ENCODE results near the gene NSMCE3.

Gene NSMCE3

GRCh38 chr15:29260896-29261295 is 8.7 kb downstream of the NSMCE3 start:
- H3K27ac ChIP-seq, result no peak overlapping the region
- H3K36me3 ChIP-seq, result no peaks in the 10 kb centered on the region
- no peak overlapping the region for H3K4me3 ChIP-seq
- peaks cover 0 to 2% (median 0%) of the 10 kb centered on the region in 11 experiments; a peak in 1 of 22 replicates for H4K20me1 ChIP-seq
- no peaks in the 10 kb centered on the region for H3K27me3 ChIP-seq
- no peaks in the 10 kb centered on the region for H3K4me1 ChIP-seq
- H3K9me3 ChIP-seq (replicated peaks in 1 of 11), result no peaks in the 10 kb centered on the region
- TF ChIP-seq Cebpa-rat (IDR thresholded peaks at IDR 0.05), result peak in 7 of 11 experiments; percentile 11 to 84 (median 44); a peak in 8 of 22 replicates
- no peak overlapping the region for H3K4me2 ChIP-seq
- no peak overlapping the region for H3K9ac ChIP-seq

- H4K20me1 ChIP-seq, result no peaks in the 10 kb centered on the region
- no peaks in the 10 kb centered on the region for H3K27me3 ChIP-seq
- TF ChIP-seq Cebpa-rat (IDR thresholded peaks at IDR 0.05), result no peak
- H3K4me3 ChIP-seq, result no peak overlapping the region
- no peak overlapping the region for H3K9ac ChIP-seq
- no peak overlapping the region for H3K4me2 ChIP-seq
- no peaks in the 10 kb centered on the region for H3K4me1 ChIP-seq
- H3K9me3 ChIP-seq (replicated peaks in 1 of 11), result no peaks in the 10 kb centered on the region
- no peak overlapping the region for H3K27ac ChIP-seq
- H3K36me3 ChIP-seq, result no peaks in the 10 kb centered on the region
Measured at GRCh38 chr15:29259233-29259632, 10.4 kb downstream of the NSMCE3 start.

GRCh38 chr15:29252234-29252633 is 17.4 kb downstream of the NSMCE3 start:
- Histone ChIP-seq H3K4me3 (no peak overlapping the region), H3K9me3 (replicated peaks in 1 of 11) (peaks cover 0 to 11% (median 6%) of the 10 kb centered on the region in 11 experiments; a peak in 10 of 22 replicates), H3K27ac (no peak overlapping the region), H3K4me1 (no peaks in the 10 kb centered on the region), H4K20me1 (no peaks in the 10 kb centered on the region), H3K27me3 (no peaks in the 10 kb centered on the region), H3K9ac (no peak overlapping the region), H3K4me2 (no peak overlapping the region), H3K36me3 (no peaks in the 10 kb centered on the region)
- no peak for TF ChIP-seq Cebpa-rat (IDR thresholded peaks at IDR 0.05)

- TF ChIP-seq Cebpa-rat (IDR thresholded peaks at IDR 0.05), result no peak
- H3K4me1 ChIP-seq, result no peaks in the 10 kb centered on the region
- no peak overlapping the region for H3K9ac ChIP-seq
- H3K27me3 ChIP-seq, result no peaks in the 10 kb centered on the region
- no peaks in the 10 kb centered on the region for H3K36me3 ChIP-seq
- H3K4me2 ChIP-seq, result no peak overlapping the region
- H3K27ac ChIP-seq, result no peak overlapping the region
- H3K9me3 ChIP-seq (replicated peaks in 1 of 11), result peaks cover 0 to 9% (median 6%) of the 10 kb centered on the region in 11 experiments; a peak in 10 of 22 replicates
- no peak overlapping the region for H3K4me3 ChIP-seq
- H4K20me1 ChIP-seq, result no peaks in the 10 kb centered on the region; a peak in 1 of 22 replicates
Measured at GRCh38 chr15:29244544-29244943, 25.1 kb downstream of the NSMCE3 start.

GRCh38 chr15:29244123-29244522 is 25.5 kb downstream of the NSMCE3 start:
- Histone ChIP-seq H3K4me2 (no peak overlapping the region), H3K9ac (no peak overlapping the region), H4K20me1 (no peaks in the 10 kb centered on the region; a peak in 1 of 22 replicates), H3K9me3 (replicated peaks in 1 of 11) (peaks cover 0 to 7% (median 5%) of the 10 kb centered on the region in 11 experiments; a peak in 10 of 22 replicates), H3K4me1 (no peaks in the 10 kb centered on the region), H3K27ac (no peak overlapping the region), H3K36me3 (no peaks in the 10 kb centered on the region), H3K27me3 (no peaks in the 10 kb centered on the region), H3K4me3 (no peak overlapping the region)
- TF ChIP-seq Cebpa-rat (IDR thresholded peaks at IDR 0.05), result no peak

- H3K9me3 ChIP-seq (replicated peaks in 1 of 11), result no peaks in the 10 kb centered on the region
- H3K4me2 ChIP-seq, result no peak overlapping the region
- H3K27ac ChIP-seq, result no peak overlapping the region
- H3K4me3 ChIP-seq, result no peak overlapping the region
- no peak for TF ChIP-seq Cebpa-rat (IDR thresholded peaks at IDR 0.05)
- H3K4me1 ChIP-seq, result no peaks in the 10 kb centered on the region
- no peak overlapping the region for H3K9ac ChIP-seq
- H4K20me1 ChIP-seq, result no peaks in the 10 kb centered on the region; a peak in 1 of 22 replicates
- no peaks in the 10 kb centered on the region for H3K27me3 ChIP-seq
- no peaks in the 10 kb centered on the region for H3K36me3 ChIP-seq
Measured at GRCh38 chr15:29242456-29243242, 27.0 kb downstream of the NSMCE3 start.

- Histone ChIP-seq H3K36me3 (no peaks in the 10 kb centered on the region), H4K20me1 (no peaks in the 10 kb centered on the region; a peak in 1 of 22 replicates), H3K4me3 (no peak overlapping the region), H3K27ac (no peak overlapping the region), H3K9me3 (replicated peaks in 1 of 11) (no peaks in the 10 kb centered on the region), H3K27me3 (no peaks in the 10 kb centered on the region), H3K9ac (no peak overlapping the region), H3K4me2 (no peak overlapping the region), H3K4me1 (no peaks in the 10 kb centered on the region)
- no peak for TF ChIP-seq Cebpa-rat (IDR thresholded peaks at IDR 0.05)
Measured at GRCh38 chr15:29241207-29241606, 28.4 kb downstream of the NSMCE3 start.

- Histone ChIP-seq H4K20me1 (no peaks in the 10 kb centered on the region; a peak in 1 of 22 replicates), H3K4me1 (no peaks in the 10 kb centered on the region), H3K9me3 (replicated peaks in 1 of 11) (peaks cover 12 to 15% (median 14%) of the 10 kb centered on the region in 11 experiments; a peak in 21 of 22 replicates), H3K36me3 (no peaks in the 10 kb centered on the region), H3K9ac (no peak overlapping the region), H3K27me3 (no peaks in the 10 kb centered on the region), H3K4me2 (no peak overlapping the region), H3K27ac (no peak overlapping the region), H3K4me3 (no peak overlapping the region)
- no peak for TF ChIP-seq Cebpa-rat (IDR thresholded peaks at IDR 0.05)
Measured at GRCh38 chr15:29239395-29239794, 30.2 kb downstream of the NSMCE3 start.

- Histone ChIP-seq H3K9me3 (replicated peaks in 1 of 11) (peaks cover 12 to 20% (median 16%) of the 10 kb centered on the region in 11 experiments; a peak in 21 of 22 replicates), H4K20me1 (no peaks in the 10 kb centered on the region), H3K4me2 (no peak overlapping the region), H3K27me3 (no peaks in the 10 kb centered on the region), H3K4me3 (no peak overlapping the region), H3K36me3 (no peaks in the 10 kb centered on the region), H3K4me1 (no peaks in the 10 kb centered on the region), H3K9ac (no peak overlapping the region), H3K27ac (no peak overlapping the region)
- TF ChIP-seq Cebpa-rat (IDR thresholded peaks at IDR 0.05), result no peak
Measured at GRCh38 chr15:29233566-29233965, 36.1 kb downstream of the NSMCE3 start.
